RCC 7860 (cell line): ENCODE results near the gene NTM.
"Not testable (repeated sequence)": the region's sequence is repeated elsewhere in the genome, so short reads cannot be mapped to it uniquely, and the experiment has no call there.

ENCODE experiments used
- DNase-seq: peaks from one replicate; pipeline ENCODE4 v3.0.0-alpha.2; 2015; ENCODE audit warnings: low spot score
- FAIRE-seq: peaks from 2 replicates; lab custom pipeline; 2012; peaks lifted over from hg19 to GRCh38; lab: Jason Lieb, UNC

Gene NTM

DNA sequence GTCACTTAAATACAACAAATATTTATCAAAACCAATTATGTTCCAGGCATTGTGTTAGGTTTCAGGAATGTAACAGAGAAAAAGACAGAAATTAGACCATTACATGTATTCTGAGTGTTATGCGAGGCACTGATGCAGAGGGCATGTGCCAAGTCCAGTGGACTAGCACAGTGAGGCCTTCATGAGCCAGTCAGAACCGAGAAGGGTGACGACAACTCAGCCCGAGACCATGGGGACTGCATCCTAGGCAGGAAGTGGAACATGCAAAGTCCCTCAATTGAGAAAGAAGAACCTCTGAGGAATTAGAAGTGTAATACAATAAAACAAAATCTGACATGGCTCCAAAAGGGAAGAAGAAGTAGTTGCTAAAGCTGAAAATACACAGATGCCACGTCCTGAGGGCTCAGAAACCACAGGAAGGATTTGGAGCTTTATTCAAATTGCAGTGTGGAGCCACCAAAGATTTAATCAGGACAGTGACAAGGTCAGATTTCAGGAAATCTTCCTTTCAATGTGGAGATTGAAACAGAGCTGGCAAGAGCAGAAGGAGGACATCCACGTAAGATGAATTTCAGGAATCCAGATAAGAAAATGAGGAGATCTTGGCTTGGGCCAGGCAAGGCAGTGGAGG is 529.6 kb downstream of the NTM start:
- FAIRE-seq (no peak), DNase-seq (no peak)

DNA sequence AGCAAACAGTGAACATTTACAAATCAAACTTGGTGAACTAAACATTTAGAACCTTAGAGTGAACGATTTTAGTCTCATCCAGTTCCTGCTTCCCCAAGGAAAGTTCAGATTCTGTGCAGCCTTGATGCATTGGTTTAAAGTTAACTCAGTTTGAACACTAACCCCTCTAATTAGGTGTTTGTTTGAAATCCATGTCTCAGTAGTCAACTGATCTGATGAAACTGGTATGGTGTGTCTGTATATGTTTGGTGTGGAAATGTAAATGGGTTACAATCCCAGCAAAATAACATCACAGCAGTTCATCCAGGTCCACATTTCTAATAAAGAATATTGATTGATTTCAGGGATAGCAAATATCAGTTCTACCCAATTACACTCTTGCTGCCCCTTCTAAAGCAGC is 532.0 kb downstream of the NTM start:
- FAIRE-seq, result no peak
- no peak for DNase-seq

DNA sequence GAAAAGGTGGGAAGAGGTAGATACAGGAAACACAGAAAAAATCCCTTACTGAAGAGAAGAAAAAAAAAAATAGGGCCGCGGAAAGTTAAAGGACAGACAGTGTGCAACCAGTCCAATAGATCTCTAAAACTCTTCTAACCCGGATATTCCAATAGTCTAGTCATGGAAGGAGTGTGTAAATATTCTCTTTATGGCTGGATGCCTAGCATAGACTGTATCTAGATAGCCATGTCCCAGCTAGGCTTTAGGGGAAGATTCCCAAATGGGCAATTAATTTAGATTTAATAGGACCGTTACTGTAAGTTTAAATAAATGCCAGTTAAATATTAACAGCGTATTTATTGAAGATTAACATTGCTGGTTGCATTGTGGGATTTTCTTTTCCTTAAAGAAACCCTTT is 532.7 kb downstream of the NTM start:
- FAIRE-seq (no peak), DNase-seq (no peak)

DNA sequence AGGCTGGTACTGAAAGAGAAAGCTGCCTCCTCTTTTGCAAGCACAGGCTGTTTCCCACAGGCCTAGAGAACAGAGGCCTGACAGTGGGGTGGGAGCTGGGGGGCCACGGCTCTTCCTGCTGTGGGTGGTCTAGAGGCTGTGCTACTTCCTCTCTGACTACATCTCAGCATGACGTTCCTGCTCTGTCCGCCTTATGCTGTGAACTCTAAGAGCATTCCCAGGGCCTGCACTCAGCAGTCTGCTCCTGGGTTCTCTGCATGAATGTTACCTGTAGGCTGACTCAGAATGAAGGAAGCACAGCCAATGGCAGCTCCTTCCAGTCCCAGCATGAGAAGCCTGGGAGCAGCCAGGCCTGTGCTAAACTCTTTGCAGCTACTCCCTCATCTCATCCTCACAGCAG is 534.3 kb downstream of the NTM start:
- no peak for FAIRE-seq

DNA sequence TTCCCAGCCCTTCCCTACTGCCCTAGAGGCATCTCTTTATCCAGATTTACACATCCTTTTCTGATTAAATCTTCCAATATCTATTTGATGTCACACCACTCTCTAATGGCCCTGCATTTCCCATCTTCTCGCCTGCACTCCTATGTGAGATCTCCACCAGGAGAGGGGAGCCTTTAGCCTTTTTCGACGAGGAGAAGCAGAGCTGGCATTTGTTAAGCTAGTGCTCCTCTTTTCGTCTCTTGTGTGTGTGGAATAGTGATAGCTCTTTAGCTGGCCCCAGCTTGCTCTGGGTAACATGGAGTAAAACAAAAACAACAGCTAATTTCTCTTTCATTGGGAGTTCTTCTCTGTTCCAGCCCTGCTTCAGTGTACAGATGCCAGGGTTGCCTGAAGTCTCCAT is 536.5 kb downstream of the NTM start:
- DNase-seq (no peak), FAIRE-seq (no peak)

More for the DNA sequence above, 534.3 kb downstream of the NTM start:
- DNase-seq, result no peak

DNA sequence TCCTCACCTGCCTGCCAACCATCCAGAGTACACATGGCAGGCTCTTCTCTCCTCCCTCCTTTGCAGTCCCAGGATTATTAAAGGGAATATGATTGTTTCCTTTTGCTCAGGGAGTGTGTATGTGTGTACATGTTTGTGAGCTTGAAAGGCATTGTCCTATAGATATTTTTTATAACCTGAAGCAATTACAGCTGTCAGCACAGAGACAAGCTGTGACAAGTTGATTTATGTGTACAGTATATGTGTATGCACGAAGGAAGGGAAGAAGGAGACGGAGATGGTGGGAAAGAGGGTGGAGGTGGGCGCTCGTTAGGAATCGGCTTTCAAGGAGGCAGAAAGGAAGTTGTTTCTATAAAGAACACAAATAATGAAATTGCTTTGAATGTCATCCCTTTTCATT is 537.0 kb downstream of the NTM start:
- DNase-seq (no peak), FAIRE-seq (no peak)

DNA sequence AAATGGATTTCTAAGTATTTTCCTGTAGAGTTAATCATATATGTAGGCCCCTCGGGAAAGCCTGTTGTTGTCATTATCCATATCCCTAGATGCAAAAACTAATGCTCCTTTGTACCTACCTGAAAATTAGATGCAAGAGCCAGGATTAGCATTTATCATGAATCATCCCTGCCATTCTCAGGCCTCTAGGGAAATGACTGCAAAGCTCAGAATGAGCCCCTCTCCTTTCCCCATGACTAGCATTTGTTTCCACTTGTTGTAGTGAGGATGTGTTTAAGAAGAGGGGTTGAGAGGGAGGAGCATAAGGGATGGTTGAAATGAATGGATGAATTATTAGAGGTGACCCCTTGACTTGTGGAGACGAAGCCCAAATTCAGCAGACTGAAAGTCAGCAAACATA is 537.9 kb downstream of the NTM start:
- no peak for DNase-seq
- no peak for FAIRE-seq

DNA sequence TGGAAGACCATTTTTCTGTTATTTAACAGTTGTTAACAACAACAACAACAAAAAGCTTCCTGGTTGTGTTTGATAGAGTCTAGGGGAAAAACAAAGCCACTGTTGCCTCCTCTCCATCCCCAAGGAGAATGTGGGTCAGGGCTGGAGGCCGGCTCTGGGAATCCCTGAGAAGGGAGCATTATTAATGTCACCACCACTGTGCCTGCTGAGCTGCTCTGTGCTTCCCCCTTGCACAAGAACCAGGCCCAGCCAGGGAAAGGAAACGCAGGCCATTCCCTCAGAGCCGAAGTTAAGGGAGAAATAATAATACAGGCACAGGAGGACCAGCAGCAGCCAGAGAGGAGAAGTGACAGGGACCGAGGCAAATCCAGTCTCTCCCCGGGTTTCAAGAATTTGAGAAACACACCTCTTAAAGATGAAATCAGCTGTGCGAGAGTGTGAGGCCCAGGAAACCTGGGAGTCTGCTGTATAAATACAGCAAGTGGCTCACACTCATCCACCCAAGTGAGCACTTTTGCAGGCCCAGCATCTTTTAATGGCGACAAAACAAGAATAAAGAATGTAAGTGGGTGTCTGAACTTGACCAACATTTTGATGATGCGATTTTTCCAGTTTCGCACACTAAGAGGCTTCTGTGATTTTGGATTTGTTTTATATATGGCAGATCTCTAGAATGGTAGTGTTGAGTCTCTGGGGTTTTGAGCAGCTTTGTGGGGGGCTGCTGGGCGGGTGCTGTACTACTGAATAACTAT is 539.2 kb downstream of the NTM start:
- DNase-seq (no peak), FAIRE-seq (no peak)

DNA sequence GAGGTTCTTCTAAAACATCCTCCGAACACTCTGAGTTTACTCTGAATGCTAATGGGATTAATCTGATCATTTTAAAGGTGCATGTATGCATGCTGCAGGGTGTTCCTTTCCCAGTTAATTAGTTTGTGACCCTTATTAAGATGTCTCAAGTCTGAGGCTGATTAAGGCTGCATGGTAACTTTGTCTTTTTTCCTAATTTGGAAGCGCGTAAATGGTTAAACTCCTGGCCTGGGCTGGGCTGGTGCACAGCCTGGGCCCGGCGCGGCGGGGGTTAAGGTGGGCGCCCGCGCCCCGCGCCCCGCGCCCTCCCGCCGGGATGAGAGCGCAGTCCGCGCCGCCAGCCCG is 539.7 kb downstream of the NTM start:
- DNase-seq (no peak), FAIRE-seq (no peak)

DNA sequence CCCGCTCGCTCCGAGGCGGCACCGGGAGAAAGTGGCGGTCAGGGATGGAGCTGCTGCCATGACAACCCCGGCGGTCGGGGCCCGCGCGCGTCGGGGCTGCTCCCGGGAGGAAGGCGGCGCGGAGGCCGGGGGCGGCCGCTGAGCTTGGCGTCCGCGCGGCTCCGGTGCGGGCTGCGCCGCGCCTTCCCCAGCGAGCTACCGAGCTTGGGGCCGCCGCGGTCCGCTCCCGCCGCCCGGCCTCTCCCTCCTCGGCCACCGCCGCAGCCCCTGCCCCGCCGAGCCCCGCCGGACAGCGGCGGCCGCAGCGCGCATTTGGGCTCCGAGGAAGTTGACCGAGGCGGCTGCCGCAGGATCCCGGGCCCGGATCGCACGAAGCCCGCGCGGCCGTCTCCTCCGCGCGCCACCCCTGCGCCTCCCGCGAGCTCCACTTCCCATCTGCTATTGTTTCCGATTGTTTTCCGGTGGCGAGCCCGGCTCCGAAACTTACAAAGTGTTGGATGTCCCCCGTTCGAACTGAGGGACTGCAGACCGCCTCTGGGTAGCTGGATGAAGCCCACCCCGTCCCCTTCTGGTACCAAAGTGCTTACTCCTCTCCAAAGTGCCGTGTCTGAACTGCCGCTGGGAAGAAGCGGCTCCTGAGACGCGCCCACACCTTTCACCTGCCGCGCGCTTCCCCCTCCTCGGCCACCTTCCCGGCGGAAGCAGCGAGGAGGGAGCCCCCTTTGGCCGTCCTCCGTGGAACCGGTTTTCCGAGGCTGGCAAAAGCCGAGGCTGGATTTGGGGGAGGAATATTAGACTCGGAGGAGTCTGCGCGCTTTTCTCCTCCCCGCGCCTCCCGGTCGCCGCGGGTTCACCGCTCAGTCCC is 540.3 kb downstream of the NTM start:
- DNase-seq (no peak), FAIRE-seq (no peak)

DNA sequence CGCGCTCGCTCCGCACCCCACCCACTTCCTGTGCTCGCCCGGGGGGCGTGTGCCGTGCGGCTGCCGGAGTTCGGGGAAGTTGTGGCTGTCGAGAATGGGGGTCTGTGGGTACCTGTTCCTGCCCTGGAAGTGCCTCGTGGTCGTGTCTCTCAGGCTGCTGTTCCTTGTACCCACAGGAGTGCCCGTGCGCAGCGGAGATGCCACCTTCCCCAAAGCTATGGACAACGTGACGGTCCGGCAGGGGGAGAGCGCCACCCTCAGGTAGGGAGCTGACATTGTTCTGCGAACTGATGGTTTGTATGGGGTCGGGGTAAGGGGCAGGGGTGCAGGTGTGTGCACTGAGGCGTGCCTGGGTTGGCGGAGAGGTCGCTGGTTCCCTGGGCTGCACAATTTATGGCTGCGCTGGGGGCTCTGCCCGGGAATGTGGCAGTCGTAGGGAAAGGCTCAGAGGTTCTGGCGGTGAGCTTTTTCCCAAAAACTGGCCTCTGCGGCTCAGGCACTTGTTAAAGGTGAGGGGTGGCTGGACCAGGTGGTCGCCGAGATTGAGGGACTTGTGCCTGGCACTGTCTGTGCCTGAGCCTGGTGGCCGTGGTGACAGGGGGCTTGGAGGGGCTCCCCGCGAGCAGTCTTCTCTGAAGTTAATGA is 541.1 kb downstream of the NTM start:
- not testable (repeated sequence) for DNase-seq, FAIRE-seq

DNA sequence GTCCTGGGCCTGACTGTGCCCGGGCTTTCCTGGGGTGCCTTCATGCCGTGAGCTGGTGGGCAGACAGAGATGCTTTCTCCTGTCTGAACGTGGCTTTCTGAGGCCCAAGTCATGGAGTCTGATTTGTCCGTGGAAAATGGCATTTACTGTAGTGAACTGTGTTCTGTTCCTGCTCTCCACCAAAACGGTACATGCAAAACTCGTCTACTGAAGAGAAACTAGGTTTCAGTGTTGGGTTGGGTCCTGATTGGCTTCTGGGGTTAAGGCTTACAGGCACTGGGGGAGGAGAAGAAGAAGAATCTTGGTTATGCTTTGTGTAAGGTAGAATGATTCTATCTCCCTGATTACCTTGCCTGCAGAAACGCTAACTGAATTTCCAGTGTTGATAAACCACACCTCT is 541.7 kb downstream of the NTM start:
- DNase-seq (no peak), FAIRE-seq (no peak)

DNA sequence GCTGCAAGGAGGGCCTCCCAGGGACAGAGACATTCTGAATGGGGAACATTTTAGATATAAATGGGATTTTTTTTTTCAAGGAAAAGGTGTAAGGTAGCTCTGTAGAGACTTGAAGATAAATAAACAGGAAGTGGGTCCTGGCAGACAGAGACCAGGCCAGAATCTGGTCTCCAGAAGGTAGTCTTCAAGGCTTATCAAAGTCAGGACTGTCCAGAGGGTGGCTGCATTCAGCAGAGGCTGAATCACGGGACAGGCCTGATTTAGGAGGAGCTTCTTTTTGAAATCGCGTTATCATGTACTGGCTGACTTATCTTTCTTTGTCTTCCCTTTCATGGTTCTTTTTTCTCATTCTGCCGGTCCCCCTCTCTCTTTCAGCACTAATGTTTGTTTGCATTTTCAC is 542.9 kb downstream of the NTM start:
- FAIRE-seq, result no peak
- DNase-seq, result no peak

DNA sequence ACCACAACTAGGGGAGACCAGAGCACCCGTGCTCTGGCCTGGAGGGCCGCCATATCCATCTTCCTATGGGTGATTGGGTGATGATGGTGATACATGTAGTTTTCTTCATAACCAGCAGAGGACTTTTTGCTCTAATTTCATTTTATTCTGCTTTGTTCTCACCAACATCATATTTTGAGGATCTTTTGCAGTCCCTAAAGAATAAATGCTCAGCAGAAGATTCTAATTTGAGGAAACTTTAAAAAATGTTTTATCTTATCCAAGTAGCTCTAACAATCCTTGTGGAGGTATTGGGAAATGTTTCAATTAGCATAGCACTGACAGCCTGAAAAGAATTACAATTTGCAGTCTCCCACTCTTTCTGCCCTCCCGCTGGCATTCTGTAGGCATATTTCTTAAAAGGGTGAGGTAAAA is 544.0 kb downstream of the NTM start:
- DNase-seq, result no peak
- no peak for FAIRE-seq

DNA sequence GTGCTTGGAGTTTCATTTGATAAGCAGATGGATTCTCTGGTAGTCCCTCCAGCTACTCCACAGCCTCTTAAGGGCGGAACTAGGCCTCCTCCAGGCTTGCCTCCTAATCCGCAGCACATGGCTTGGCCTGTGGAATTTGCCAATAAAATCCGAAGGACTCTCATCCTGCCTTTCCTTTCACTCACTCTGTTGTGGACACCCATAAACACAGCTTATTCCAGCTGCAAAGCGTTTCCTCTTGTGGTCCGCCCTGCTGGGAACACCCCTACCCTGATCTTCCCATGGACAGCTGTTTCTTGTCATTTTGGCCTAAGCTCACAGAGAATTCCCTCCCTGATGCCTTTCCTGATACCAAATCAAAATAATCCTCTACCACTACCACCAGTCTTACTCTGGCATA is 546.2 kb downstream of the NTM start:
- DNase-seq (no peak), FAIRE-seq (no peak)

DNA sequence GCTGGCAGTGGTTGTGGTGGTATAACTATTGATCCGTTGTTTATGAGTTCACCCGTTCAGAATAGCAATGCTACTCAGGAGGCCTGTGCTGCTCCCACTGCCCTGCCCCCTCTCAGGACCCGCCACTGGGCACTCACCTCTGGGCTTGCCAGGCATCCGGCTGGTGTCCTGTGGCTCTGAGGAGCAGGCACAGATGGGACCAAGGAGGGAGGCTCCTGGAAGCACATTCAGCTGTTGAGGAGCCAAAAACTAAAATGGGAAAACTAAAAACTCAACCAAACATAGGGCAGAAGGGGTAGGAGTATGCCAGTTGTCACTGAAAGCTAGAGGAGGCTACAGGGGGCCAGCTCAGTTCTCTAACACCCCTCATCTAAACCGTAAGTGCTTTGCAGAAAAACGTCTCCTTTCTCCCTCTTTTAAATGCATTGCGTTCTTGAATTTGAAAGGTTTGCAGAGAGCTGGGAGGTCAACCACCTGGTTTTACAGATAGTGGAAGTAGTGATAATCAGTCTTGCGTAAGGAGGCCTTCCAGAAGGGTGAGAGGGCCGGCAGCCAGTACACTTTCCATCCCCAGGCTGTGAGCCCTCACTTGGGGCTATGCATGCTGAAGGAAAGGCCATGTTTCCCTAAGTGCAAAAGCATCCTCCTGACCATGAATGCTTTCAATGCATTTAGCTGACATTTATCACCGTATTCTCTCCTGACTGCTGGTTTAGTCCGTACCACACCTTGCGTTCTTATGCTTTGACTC is 547.4 kb downstream of the NTM start:
- DNase-seq (no peak), FAIRE-seq (no peak)

DNA sequence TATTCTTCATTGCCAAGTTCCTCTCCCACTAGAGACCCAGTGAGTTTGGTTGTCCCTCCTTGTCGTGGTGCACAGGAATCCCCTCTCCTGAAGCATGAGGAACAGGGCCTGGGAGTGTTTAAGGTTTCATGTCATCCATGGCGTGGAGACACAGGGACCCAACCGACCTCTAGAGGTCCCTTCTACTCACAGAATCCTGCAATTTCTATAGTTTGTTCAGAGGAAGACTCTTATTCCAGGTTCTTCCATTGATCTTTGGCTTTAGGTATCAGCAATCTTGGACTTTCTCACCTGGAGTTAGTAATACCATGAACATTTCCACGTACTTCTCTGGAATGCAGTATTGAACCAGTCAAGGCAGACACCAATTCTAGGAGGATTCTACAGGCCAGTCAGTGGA is 548.2 kb downstream of the NTM start:
- no peak for DNase-seq
- FAIRE-seq, result no peak

DNA sequence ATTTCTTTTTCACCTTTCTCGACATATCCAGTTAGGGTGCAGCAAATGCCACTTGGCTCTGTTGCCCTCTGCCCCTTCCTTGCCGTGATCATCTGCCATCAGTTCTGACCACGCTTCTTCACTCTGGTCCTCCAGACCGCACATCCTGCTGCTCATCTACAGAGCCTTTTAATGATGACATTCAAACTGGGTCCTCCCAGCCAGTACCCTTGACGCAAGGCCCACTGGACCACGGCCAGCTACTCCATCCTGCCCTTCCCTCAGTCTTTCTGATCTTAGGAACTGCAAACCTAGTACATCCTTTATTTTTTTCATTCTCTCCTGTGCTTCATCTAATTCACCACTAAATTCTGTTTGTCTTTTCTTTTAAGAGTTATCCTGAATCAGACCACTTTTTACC is 551.8 kb downstream of the NTM start:
- no peak for DNase-seq
- no peak for FAIRE-seq

DNA sequence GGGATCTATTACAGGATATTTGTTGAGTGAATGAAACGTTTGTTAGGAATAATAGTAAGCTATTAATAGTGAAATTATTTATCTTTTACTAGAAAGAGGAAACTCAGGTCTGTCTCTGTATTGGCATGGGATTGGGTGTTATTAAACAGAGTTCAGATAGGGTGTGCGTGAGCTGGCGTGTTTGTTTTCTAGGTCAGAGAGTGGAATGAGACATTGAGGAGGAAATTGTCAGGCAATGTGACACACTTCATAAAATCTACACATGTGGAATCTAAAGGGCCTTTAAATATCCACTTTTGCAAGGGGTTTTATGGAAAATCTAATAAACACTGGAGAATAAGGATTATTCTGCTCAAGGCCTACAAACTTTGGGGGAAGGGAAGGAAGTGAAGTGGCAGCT is 552.9 kb downstream of the NTM start:
- FAIRE-seq, result no peak

DNA sequence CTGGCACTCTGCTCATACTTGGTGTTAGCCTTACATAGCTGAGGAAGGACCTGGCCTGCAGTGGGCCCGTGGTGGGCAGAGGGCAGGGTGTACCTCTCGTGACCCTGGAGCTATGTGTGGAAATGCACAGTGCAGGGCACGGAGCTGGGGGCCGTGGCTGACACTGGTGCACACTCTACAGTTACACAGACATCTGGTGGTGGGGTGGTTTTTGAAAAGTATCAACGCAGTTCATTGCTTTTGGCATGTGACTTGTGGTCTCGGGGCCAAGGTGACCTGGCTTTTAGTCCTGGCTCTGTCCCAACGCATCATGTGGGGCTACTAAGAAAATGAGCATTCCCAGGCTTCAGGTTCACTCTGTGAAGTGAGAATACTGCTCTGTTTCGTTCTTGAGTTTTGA is 553.6 kb downstream of the NTM start:
- DNase-seq, result no peak
- no peak for FAIRE-seq

More for the DNA sequence above, 552.9 kb downstream of the NTM start:
- DNase-seq, result no peak
